GM19240 (cell line): ENCODE results near the gene DYNC2H1.
"Not testable (repeated sequence)": the region's sequence is repeated elsewhere in the genome, so short reads cannot be mapped to it uniquely, and the experiment has no call there.

Experiments
- DNase-seq: peaks from one replicate; pipeline ENCODE4 v3.0.0; 2011; ENCODE audit warnings: low spot score; ENCODE audit not compliant: insufficient read length

Gene DYNC2H1

DNA sequence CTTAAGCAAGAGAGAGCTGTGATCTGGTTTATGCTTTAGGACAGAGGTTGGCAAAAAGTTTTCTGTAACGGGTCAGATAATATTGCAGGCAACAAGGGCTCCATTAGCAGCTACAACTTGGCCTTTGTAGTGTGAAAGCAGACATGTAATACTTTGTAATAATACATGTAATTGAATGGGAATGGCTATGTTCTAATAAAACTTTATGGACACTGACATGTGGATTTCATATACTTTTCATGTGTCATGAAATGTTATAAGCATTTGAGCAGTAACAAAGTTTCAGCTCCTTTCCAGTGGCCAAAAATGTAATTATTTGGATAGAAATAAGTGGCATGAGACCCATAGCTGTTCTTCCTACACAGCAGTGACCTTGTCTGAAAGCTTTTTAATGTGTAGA lies 3.1 kb downstream of the DYNC2H1 start:
- DNase-seq, result no peak

DNA sequence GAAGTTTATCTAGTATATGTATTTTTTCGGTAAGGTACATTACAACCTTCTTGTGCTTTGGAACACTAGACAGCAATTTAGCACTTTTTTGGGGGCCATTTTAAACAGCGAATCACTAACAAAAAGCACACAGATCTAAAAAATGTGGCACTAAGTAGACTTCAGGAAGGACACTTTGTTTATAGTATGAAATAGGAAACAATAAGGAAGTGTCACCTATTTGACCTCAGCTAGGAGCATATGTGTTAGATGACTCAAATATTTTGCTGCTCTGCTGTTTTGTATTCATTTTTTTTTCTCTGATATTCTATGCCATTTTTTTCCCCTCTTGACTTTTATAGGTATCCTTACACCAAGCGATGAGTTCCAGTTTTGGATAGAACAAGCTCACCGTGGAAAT lies 5.6 kb downstream of the DYNC2H1 start:
- DNase-seq, result no peak

GRCh38 chr11:103125462-103125861 lies 16.2 kb downstream of the DYNC2H1 start:
- DNase-seq, result no peak

GRCh38 chr11:103141986-103142385 lies 32.8 kb downstream of the DYNC2H1 start:
- DNase-seq, result not testable (repeated sequence)

GRCh38 chr11:103147627-103148026 lies 38.4 kb downstream of the DYNC2H1 start:
- DNase-seq, result no peak

GRCh38 chr11:103157542-103157941 lies 48.3 kb downstream of the DYNC2H1 start:
- DNase-seq, result no peak

DNA sequence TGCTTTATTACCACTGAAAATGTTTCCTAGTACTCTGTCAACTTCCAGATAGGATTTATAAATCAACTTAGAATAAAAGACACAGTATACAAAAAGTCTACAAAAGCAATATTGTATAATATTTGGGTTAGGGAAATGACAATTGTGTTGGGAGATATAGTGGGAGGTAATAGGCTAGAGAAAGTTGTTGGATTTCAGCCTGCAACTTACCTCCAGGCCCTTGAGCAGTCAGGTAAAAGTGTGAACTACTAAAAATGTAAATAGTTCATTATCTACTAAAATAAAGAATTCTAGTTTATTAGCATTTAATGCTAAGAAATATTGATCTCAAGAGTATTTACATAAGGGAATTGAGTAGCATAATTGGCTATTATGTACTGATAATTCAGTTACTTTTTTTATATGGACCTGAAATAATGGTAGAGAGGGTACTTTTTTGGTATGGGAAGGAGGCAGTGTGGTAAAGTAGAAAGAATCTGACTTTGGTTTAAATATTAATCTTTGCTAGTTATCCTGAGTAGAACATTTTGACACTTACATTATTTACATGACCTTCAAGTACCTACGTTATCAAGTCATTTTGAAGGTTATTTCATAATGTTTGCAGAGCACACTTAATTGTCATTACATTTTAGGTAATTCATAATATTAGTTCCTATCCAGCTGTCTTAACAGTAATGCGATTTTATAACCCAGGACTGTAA lies 55.0 kb downstream of the DYNC2H1 start:
- no peak for DNase-seq

DNA sequence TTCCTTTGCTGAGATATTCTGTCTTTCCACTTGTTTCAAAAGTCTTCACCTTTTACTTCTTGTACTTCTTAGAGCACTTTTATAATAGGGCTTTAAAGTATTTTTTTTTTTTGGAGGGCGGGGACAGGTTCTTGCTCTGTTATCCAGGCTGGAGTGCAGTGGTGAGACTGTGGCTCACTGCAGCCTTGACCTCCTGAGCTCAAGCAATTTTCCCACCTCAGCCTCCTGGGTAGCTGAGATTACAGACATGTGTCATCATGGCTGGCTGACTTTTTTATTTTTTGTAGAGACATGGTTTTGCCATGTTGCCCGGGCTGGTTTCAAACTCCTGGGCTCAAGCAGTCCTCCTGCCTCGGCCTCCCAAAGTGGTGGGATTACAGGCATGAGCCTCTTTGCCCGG lies 57.9 kb downstream of the DYNC2H1 start:
- no peak for DNase-seq

DNA sequence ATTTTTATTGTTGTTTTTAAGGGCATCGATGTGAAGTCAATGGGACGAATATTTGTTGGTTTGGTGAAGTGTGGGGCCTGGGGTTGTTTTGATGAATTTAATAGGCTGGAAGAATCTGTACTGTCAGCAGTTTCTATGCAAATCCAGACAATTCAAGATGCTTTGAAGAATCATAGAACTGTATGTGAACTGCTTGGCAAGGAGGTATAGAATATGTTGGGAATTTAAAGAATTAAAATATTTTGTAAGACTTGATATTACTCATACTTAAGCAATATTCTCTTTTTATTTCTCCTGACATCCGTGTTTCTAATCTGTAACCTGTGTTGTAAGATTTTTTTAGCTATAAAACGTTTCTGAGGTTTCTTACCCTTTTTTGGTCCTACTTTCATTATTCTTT lies 61.6 kb downstream of the DYNC2H1 start:
- no peak for DNase-seq

- DNase-seq, result no peak
Observed at GRCh38 chr11:103175461-103176129, 66.4 kb downstream of the DYNC2H1 start.

DNA sequence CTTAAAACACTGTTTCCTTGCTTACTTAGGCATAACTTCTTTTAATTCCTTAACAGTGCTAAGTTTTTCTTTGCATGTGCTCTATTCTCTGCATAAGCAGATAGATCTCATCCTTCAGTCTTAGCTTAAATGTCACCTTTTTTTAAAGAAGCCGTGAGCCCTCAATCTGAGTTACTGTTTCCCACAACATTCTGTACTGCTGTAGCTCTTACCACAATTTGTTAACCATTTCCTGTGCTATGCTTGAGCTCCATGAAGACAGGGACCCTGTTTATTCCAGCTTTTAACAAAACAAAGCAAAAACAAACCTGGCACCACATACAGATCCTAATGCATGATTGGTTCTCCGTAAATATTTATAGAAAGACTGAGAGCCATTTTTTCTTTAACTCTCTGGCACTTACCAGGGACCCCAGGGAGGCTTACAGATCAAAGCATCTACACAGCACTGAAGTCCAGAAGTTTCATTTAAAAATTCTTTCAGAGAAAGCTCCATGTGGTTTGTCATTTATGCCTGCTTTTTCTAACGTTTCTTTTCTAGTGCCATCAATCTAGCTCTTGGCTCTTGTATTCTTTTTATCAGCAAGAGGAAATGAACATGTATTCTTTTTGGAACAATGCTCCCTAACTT lies 74.9 kb downstream of the DYNC2H1 start:
- no peak for DNase-seq

- DNase-seq, result no peak
Observed at GRCh38 chr11:103202048-103202651, 92.9 kb downstream of the DYNC2H1 start.

DNA sequence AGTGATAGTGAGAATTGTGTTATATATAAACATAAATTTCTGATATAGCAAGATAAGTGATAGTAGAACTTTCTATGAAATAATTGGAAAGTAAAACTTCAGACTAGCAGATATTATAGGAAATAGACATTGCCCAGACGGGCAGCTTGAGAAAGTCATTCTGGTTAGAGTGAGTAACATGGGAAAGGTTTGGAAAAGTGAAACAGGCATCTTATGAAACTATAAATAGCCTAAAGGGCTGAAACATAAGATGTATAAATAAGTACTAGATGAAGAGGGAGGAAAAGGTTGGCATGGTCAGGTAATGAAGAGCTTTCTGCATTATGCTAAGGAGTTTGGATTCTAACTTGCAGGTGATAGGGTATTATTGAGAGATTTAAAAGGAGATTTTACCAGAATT lies 101.3 kb downstream of the DYNC2H1 start:
- DNase-seq, result no peak

GRCh38 chr11:103215812-103216211 lies 106.6 kb downstream of the DYNC2H1 start:
- no peak for DNase-seq

DNA sequence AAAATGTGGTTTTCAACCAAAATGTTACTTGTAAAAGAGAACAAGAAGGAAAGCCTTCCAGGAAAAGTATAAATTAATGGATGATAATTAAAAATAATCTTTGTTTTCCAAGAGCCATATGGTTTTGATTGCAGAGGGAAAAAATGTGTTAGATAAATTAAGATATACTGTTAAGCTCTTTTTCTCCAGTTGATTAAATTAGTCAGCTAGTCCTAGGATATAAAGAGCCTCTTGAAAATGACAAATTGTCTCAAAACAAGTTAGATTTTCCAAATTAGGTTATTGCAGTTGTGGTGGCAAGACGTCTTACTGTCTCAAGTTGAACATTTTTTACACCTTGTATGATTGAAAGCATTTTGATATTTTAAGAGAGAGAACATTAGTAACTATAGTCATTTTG lies 110.9 kb downstream of the DYNC2H1 start:
- DNase-seq, result no peak

- no peak for DNase-seq
Observed at GRCh38 chr11:103222806-103223205, 113.6 kb downstream of the DYNC2H1 start.

DNA sequence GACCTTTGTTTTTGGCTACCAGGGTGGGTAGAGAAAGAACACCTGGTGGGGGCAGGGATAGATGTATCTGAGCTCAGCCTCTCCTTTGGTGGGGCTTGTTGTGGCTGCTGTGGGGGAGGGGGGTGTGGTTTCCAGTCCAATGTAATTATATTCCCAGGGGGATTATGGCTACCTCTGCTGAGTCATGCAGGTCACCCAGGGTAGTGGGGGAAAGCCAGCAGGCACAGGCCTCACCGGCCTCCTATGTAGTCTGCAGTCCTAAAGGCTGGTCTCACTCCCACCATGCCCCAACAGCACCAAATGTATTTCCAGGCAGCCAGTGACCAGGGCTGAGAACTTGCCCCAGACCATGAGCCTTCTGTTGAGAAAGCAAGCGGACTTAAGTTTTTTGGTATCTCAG lies 119.6 kb downstream of the DYNC2H1 start:
- no peak for DNase-seq

- no peak for DNase-seq
Observed at GRCh38 chr11:103234974-103235373, 125.7 kb downstream of the DYNC2H1 start.

GRCh38 chr11:103241574-103241973 lies 132.3 kb downstream of the DYNC2H1 start:
- DNase-seq, result no peak

DNA sequence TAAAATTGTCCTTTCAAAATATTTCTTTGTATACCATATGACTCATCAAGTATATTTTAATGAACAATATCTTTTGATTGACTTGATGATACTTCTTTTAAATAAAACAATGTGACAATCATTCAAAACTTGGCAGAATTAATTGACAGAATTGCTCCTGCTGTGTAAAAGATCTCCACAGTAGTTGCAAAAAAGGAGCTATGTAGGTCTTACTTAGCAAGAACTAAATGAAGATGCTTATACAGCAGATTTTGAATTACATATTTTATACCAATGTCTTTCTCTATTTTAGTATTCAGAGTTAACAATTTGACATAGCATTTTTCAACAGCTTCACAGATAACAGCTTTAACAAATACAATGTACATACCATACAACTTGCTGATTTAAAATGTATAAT lies 144.9 kb downstream of the DYNC2H1 start:
- no peak for DNase-seq

DNA sequence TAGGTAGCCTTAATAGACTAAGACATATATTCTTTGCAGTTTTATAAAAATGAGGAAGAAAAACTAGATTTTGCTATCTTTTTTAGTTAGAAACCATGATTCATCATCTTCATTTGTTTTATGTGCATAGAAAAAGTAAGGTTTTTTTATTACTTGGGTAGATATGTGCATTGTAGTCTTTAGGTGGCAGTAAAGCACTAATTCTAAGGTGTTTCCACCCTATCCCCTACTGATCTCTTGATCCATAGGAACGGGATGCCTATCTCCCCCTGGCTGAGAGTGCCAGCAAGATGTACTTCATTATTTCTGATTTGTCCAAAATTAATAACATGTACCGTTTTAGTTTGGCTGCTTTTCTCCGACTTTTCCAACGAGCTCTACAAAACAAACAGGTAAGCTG lies 148.1 kb downstream of the DYNC2H1 start:
- DNase-seq, result no peak

GRCh38 chr11:103266167-103266831 lies 157.1 kb downstream of the DYNC2H1 start:
- DNase-seq, result no peak
